HepG2 (cell line): ENCODE results near the gene CD300LD.

Source experiments
- AGO1 ChIP-seq: fragments of 200-400 bp; formaldehyde crosslinking; IDR thresholded peaks from 2 replicates; pipeline ENCODE4 v1.6.1; 2017; ENCODE audit warnings: mild to moderate bottlenecking, low read depth, low read length, moderate library complexity; ENCODE audit not compliant: poor library complexity, severe bottlenecking
- CREM ChIP-seq, 2 experiments: sonication (generic) in 1 of 2; formaldehyde crosslinking in 1 of 2; IDR thresholded peaks; 2 replicates each; pipeline versions ENCODE4 v1.4.0 to v1.6.1; 2016 to 2020; ENCODE audit warnings: antibody characterized with exemption in 1 of 2, mild to moderate bottlenecking in 1 of 2, missing genetic modification reagents in 1 of 2
- CTCF ChIP-seq: sonication (generic); formaldehyde crosslinking; IDR thresholded peaks from 2 replicates; pipeline ENCODE4 v1.5.0; 2020; ENCODE audit warnings: mild to moderate bottlenecking, missing genetic modification reagents, moderate library complexity
- FOXA1 ChIP-seq, 2 experiments: fragments of 450-650 bp in 1 of 2; sonication (generic) in 1 of 2; formaldehyde crosslinking in 1 of 2; IDR thresholded peaks; 2 replicates each; pipeline versions ENCODE4 v1.4.0 to v1.6.1; 2016 to 2020; ENCODE audit warnings: missing genetic modification reagents in 1 of 2
- HNF4G ChIP-seq, 2 experiments: sonication (generic) in 1 of 2; formaldehyde crosslinking in 1 of 2; IDR thresholded peaks; 2 replicates each; pipeline versions ENCODE4 v1.4.0 to v1.6.1; 2011 to 2020; ENCODE audit warnings: borderline replicate concordance in 2 of 2, low read depth in 2 of 2, mild to moderate bottlenecking in 2 of 2, low read length in 1 of 2, missing genetic modification reagents in 1 of 2, moderate library complexity in 1 of 2
- KDM4B ChIP-seq: sonication (generic); formaldehyde crosslinking; IDR thresholded peaks from 2 replicates; pipeline ENCODE4 v1.4.0; 2020; ENCODE audit warnings: missing genetic modification reagents
- MAZ ChIP-seq, 2 experiments: sonication (generic) in 1 of 2; formaldehyde crosslinking in 1 of 2; IDR thresholded peaks; 2 replicates each; pipeline versions ENCODE4 v1.5.0 to v1.6.1; 2012 to 2020; ENCODE audit warnings: low read depth in 2 of 2, mild to moderate bottlenecking in 2 of 2, borderline replicate concordance in 1 of 2, improper control_type of control experiment in 1 of 2, low read length in 1 of 2, missing genetic modification reagents in 1 of 2, moderate library complexity in 1 of 2
- POLR2AphosphoS5 ChIP-seq: IDR thresholded peaks from 2 replicates; pipeline ENCODE4 v1.6.1; 2012; ENCODE audit warnings: low read depth, low read length
- ZHX1 ChIP-seq: sonication (generic); formaldehyde crosslinking; IDR thresholded peaks from 2 replicates; pipeline ENCODE4 v1.8.1; 2022; ENCODE audit warnings: low read depth, mild to moderate bottlenecking, missing genetic modification reagents
- ZNF10 ChIP-seq: sonication (generic); formaldehyde crosslinking; IDR thresholded peaks from 2 replicates; pipeline ENCODE4 v1.4.0; 2020; ENCODE audit warnings: mild to moderate bottlenecking, low read depth, missing genetic modification reagents, borderline replicate concordance
- ZNF234 ChIP-seq: sonication (generic); formaldehyde crosslinking; conservative IDR thresholded peaks from 2 replicates; pipeline ENCODE4 v1.5.1; 2020; ENCODE audit warnings: mild to moderate bottlenecking, missing genetic modification reagents
- ZNF337 ChIP-seq: sonication (generic); formaldehyde crosslinking; IDR thresholded peaks from 2 replicates; pipeline ENCODE4 v1.5.1; 2020; ENCODE audit warnings: missing genetic modification reagents, low read depth, mild to moderate bottlenecking, borderline replicate concordance

GRCh38 chr17:74612046-74612445 lies 20.0 kb upstream of the CD300LD start:
- TF ChIP-seq CREM (IDR thresholded peaks at IDR 0.05): no peak
- TF ChIP-seq CREM (CRISPR knock-in tag; IDR thresholded peaks at IDR 0.05): no peak
- no peak for TF ChIP-seq CTCF
- no peak for TF ChIP-seq FOXA1 (IDR thresholded peaks at IDR 0.05)
- TF ChIP-seq FOXA1 (CRISPR knock-in tag; IDR thresholded peaks at IDR 0.05): no peak
- no peak for TF ChIP-seq ZNF10
- TF ChIP-seq ZNF234 (CRISPR knock-in tag): no peak
- TF ChIP-seq POLR2AphosphoS5: no peak
- no peak for TF ChIP-seq HNF4G (IDR thresholded peaks at IDR 0.05; ENCODE audit: borderline replicate concordance, low read depth, low read length)
- TF ChIP-seq HNF4G (CRISPR knock-in tag; IDR thresholded peaks at IDR 0.05; ENCODE audit: borderline replicate concordance, low read depth): no peak
- TF ChIP-seq KDM4B (CRISPR knock-in tag): no peak
- TF ChIP-seq ZHX1: no peak
- no peak for TF ChIP-seq ZNF337
- TF ChIP-seq MAZ (IDR thresholded peaks at IDR 0.05; ENCODE audit: borderline replicate concordance, low read depth, low read length): no peak
- no peak for TF ChIP-seq MAZ (CRISPR knock-in tag; IDR thresholded peaks at IDR 0.05; ENCODE audit: low read depth)
- no peak for TF ChIP-seq AGO1
